ENCODE results near the gene KCND3.
"Not testable (repeated sequence)": the region's sequence is repeated elsewhere in the genome, so short reads cannot be mapped to it uniquely, and the experiment has no call there.

The KCND3 gene

DNA sequence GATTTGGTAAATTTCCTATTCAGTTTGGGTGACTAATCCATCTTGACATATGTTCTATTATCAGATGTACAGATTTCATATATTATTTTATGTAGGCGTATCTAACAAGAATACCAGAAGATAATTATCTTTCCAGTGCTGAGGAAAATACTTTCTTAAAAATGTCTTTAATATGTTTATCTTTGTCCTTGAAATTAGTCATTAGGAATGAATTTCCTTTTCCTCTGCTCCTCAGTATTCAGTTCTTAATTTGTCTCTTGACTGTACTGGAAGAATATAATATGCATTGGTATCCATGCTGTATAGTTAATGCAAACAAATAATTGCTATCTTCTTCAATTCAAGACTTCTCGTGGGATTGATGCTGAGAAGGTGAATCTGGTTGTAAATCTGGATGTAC is 227.1 kb downstream of the KCND3 start:
- DNase-seq: no peak

DNA sequence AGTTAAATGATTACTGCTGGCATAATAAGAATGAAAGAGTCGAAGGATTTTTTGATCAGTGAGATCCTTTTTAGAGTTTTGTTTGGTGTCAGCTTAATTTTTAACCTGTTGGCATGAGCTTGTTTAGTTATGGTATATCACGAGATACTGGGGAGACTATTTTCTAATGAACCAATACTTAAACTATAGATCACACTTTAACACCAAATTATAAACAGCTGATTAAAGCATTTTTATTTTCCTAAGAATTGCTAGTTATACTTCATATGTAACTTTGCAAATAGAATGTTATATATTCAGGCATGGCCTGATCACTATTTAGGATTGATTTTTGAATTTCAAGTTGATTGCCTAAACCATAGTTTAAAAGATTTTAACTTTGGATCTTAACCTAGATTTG is 227.8 kb downstream of the KCND3 start:
- no peak for DNase-seq

- no peak for DNase-seq
Observed at GRCh38 chr1:111758373-111758772, 231.1 kb downstream of the KCND3 start.

DNA sequence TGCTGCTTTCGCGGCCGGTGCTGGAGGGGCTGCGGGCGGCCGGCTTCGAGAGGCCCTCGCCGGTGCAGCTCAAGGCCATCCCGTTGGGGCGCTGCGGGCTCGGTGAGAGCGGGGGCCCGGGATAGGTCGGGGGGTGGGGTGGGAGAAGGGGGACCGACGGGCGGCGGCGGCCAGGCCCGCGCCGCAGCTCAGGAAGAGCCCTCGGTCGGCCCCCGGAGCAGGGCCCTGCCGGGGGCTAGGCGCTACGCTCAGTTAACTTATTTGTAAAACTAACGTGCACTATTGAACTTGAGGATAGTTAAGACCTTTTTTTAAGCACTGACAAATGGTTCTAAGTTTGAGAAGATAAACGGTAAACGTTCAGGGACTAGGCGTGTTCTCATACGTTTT is 233.3 kb downstream of the KCND3 start:
- DNase-seq: no peak

DNA sequence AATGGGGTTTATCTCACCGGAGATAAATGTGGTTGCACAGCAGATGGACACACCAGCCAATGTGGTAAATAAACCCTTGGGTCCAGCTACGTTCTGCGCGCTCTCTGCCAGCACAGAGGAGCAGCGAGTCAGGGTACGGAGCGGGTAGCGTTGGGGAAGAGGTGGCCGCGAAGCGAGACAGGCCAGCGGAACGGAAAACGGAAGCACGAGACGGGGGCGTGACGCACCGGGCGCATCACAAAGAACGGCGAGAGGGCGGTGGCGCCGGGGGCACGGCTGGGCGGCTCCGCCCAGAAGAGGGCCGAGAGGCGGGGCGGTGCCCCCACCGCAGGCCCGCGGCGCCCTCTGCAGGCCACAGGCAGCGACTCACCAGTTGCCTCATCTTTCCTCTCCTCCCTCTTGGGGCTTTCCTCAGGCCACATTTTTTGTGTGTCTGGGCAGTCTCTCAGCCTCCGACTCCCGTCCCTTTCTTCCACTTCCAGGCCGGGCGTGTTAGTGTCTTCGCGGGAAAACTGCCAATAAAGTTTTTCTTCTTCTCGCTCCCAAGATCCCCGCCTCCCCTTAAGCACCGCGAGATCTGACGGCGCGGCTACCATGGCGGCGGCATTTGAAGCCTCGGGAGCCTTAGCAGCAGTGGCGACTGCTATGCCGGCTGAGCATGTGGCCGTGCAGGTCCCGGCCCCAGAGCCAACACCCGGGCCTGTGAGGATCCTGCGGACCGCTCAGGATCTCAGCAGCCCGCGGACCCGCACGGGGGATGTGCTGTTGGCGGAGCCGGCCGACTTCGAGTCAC is 233.9 kb downstream of the KCND3 start, which contains the start of gene DDX20:
TSS of gene DDX20 (plus strand) at position 571 of the 793 bp plus-strand sequence. CDS start at position 595, 24 bp downstream.
- DNase-seq: peak; percentile 94

- peak; percentile 64 for DNase-seq
Observed at GRCh38 chr1:111754984-111755330, 234.5 kb downstream of the KCND3 start.

DNA sequence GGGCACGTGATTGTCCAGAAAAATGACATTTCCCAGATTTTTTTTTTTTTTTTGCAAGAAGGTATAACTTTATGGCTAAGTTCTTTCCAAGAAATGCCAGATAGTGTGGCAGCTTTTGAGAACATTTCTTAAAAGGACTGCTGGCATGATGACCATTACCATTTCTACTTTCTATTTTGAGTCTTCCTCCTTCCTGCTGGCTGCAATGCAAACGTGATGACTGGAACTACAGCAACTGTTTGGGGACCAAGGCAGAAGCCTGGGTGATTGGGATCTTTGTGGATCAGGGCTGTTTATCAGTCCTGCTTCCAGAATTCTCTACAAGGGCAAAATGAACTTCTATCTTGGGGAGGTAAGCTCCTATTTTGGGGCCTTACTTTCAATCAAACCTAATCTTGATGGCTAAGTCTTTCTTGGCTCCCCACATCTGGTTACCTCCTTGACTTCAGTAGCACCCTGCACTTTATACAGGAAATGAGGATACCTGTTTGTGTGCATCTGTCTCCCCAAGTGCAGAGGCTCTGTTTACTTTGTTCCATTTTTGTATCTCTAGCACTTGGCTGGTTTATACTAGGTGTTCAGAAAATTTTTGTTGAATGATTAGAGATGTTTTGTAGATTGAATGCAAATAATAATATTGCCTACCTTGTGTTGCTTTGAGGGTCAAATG is 237.4 kb downstream of the KCND3 start:
- no peak for DNase-seq

- no peak for DNase-seq
Observed at GRCh38 chr1:111750856-111751255, 238.6 kb downstream of the KCND3 start.

GRCh38 chr1:111749628-111750027 is 239.8 kb downstream of the KCND3 start:
- no peak for DNase-seq

DNA sequence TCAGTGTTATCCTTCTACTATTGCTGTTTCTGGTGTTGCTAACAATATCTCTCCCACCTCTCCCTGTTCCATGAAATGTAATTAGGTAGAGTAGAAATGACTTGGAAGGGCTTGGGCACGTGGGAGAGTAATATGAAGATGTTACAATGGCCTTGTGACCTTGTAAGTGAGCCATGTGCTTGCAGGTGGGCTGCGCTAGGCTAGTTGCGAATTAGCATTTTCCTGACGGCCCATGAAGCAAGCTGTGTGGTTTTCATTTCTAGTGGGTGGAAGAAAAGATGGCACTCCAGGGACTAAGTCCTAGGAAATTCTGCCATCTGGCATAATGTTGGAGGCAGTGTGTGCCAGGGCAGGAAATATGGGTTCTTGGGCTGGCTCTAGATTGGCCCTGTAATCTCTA is 241.5 kb downstream of the KCND3 start:
- no peak for DNase-seq

GRCh38 chr1:111747282-111747734 is 242.2 kb downstream of the KCND3 start:
- DNase-seq: no peak

GRCh38 chr1:111746614-111746999 is 242.9 kb downstream of the KCND3 start:
- DNase-seq: no peak

DNA sequence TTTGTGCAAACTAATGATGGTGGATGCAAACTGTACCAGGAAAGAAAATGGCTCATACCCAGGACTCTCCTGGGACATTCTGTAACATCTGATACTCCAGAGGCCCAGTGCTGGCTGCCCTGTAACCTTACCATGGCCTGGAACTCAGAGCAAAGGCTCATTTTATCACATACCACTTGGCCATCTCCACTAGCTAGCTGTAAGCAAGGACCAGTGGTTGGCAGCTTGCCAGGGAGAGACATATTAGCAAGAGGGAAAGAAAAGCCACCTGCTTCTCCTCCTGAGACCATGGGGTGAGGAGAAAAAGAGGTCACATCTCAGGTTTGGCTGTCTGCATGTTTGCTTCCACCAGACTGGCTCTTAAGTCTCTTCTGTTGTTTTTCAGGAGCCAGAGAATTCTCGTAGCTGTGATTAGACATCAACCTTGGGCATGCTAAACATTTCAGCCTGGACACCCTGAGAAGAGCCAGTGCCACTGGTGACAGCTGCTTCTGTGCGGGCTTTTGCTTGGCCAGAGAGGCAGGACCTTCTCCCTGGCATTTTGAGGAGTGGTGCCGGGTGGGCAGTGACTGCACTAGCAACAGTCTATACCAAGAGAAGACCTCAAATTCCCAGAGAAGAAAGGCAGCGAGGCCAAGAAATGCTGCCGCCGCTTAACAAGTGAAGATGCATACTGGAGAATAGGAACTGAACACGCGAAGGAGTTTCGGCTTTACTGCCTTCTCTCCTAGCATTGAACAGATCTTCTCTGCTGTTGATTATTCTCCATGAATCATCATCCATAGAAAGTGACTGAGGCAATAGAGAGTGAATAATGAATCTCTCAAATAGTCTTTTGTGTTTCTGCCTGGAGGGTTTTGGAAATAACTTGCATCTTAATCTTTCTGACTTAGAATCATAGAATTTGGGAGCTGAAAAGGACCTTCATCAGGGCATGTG is 243.5 kb downstream of the KCND3 start:
- DNase-seq: no peak

- DNase-seq: no peak
Observed at GRCh38 chr1:111743679-111744101, 245.8 kb downstream of the KCND3 start.

DNA sequence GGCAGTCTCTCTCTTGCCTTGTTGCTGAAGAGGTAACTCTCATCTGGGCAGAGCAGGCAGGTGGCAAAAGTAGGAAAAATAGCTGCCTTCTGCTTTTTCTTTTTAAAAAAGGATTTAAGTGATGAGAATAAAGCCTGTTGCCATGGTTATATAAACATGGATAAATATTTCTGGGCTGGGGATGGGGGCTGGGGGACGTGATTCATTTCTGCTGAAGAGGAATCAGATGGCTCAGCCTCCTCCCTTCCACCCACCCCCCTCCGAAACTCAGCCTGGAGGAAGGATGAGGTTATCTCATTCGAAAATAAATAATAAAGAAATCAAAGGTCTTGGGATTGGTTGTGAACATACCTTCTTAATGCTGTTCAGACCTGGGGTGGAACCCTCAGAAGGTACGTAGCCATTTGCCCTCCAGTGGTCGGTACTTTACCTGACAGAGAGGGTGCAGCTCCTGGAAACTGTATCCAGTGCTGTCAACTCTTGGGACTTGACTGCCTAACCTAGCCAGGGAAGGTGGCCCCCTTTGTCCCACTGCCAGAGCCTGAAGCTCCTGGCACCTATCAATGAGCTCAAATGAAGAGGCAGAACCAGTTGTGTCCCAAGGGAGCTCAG is 246.4 kb downstream of the KCND3 start:
- DNase-seq: no peak

- DNase-seq: not testable (repeated sequence)
Observed at GRCh38 chr1:111742292-111742691, 247.2 kb downstream of the KCND3 start.

DNA sequence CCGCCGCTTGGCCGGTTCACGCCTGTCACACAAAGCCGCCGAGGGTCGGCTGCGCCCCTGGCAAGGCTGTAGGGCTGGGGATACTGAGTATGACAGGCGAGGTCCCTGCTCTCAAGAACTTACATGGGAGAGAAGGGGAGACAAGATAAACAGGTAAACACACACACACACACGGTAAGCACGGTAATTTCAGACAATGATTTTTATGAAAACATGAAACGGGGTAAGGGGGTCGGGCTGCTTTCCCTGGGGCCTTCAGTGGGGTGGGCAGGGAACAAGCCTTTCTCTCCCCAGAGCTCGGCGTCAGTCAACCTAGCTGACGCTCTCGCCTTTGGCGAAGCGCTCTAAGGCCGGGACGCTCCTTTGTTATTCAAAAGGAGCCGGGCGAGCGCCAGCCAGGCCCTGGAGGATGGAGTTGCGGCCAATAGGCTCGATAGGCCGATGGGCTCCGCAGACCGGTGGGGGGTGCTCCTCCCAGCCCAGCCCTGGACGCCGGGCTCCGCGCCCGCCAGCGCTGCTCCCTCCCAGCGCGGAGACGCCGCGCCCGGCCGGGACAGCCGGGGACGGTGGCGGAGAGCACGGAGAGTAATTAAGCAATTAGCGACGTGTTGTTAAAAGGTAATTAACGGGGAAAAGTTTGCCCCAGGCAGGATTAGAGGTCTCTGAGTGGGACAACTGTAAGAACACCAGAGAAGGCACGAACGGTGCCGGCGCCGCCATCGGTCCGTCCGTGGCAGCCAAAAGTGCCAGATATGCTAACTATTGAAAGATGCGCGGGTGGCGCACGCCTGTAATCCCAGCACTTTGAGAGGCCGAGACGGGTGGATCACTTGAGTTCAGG is 249.3 kb downstream of the KCND3 start:
- no peak for DNase-seq

DNA sequence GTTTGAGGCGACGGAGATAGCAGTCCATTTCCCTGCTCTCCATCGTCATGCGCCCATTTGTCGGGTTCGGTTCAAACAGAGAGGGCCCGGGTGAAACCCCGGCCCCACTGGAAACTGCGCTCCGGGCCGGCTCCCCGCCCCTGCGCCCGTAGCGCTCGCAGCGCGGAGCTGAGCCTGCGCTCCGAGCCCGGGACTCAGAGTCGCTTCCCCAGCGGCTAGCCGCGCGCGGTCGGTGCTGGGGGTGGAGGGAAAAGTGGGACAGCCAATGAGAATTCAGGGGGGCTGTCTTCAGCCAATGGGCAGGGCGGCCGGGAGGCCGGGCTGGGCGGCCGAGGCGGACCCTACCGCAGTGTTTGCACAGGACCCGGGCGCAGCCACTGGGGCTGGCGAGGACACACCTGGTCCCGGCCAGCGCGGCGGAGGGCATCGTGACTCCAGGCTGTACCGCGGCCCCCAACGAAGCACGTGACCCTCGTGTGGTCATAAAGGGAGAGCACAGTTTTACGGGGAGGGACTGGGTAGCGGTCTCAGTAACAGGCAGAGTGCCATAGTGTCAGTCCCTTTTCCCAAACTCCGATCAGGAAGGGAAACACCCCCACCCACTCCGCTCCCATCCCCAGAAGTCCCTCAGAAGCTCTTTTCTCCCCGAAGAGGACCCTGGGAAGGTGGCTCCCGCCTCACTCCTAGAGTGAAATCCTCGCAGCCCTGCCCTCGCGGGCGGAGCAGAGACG is 250.1 kb downstream of the KCND3 start, which contains the start of gene INKA2:
TSS of gene INKA2 (minus strand) at position 202 of the 731 bp plus-strand sequence. CDS start at position 49, 153 bp downstream.
- peak; percentile 55 for DNase-seq

GRCh38 chr1:111738436-111739193 is 250.9 kb downstream of the KCND3 start:
- DNase-seq: no peak

DNA sequence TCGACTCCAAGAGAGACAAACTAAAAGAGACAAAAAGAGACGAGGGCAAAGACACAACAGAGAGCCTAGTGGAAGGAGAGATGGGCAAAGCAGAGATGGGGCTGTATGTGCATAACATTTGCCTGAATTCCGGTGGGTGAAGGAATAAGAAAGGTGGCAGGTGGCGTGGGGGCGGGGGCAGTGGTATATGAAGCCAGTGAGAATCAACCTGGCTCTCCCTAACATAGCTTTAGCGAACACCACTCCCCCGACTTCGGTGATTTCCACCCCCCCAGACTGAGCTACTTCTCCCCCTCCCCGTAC is 251.4 kb downstream of the KCND3 start:
- DNase-seq: no peak
